ENCODE measurements around the gene SEPTIN5. TPM values are rescaled to one million over a fixed set of nuclear protein-coding genes. Genes with fewer than 3 reads are reported as not detected.

The SEPTIN5 gene
- total RNA-seq, 1 experiment from 2014 or later: 22.4 TPM

GRCh38 chr22:19705181-19705934 is 8.9 kb upstream of the SEPTIN5 start (continued):
- no peak for TF ChIP-seq HMGA2 (CRISPR knock-in tag; IDR thresholded peaks at IDR 0.05)
- no peak for TF ChIP-seq ZBTB21 (CRISPR knock-in tag; IDR thresholded peaks at IDR 0.05; ENCODE audit: borderline replicate concordance)
- TF ChIP-seq PREB (CRISPR knock-in tag; IDR thresholded peaks at IDR 0.05; ENCODE audit: borderline replicate concordance): no peak
- no peak for TF ChIP-seq ZNF671 (CRISPR knock-in tag; IDR thresholded peaks at IDR 0.05)
- TF ChIP-seq TCF7 (CRISPR knock-in tag; IDR thresholded peaks at IDR 0.05; ENCODE audit: low read depth): no peak
- TF ChIP-seq, protein P1, sequence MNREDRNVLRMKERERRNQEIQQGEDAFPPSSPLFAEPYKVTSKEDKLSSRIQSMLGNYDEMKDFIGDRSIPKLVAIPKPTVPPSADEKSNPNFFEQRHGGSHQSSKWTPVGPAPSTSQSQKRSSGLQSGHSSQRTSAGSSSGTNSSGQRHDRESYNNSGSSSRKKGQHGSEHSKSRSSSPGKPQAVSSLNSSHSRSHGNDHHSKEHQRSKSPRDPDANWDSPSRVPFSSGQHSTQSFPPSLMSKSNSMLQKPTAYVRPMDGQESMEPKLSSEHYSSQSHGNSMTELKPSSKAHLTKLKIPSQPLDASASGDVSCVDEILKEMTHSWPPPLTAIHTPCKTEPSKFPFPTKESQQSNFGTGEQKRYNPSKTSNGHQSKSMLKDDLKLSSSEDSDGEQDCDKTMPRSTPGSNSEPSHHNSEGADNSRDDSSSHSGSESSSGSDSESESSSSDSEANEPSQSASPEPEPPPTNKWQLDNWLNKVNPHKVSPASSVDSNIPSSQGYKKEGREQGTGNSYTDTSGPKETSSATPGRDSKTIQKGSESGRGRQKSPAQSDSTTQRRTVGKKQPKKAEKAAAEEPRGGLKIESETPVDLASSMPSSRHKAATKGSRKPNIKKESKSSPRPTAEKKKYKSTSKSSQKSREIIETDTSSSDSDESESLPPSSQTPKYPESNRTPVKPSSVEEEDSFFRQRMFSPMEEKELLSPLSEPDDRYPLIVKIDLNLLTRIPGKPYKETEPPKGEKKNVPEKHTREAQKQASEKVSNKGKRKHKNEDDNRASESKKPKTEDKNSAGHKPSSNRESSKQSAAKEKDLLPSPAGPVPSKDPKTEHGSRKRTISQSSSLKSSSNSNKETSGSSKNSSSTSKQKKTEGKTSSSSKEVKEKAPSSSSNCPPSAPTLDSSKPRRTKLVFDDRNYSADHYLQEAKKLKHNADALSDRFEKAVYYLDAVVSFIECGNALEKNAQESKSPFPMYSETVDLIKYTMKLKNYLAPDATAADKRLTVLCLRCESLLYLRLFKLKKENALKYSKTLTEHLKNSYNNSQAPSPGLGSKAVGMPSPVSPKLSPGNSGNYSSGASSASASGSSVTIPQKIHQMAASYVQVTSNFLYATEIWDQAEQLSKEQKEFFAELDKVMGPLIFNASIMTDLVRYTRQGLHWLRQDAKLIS (CRISPR knock-in tag; IDR thresholded peaks at IDR 0.05; ENCODE audit: borderline replicate concordance): no peak
- TF ChIP-seq ATF6 (CRISPR knock-in tag; IDR thresholded peaks at IDR 0.05): no peak
- no peak for TF ChIP-seq ZNF317 (CRISPR knock-in tag; IDR thresholded peaks at IDR 0.05; ENCODE audit: borderline replicate concordance, low read depth)
- no peak for TF ChIP-seq CDX4 (CRISPR knock-in tag; IDR thresholded peaks at IDR 0.05; ENCODE audit: borderline replicate concordance)
- no peak for TF ChIP-seq NR1H2 (CRISPR knock-in tag; IDR thresholded peaks at IDR 0.05)
- TF ChIP-seq ZNF121 (CRISPR knock-in tag; IDR thresholded peaks at IDR 0.05): no peak
- no peak for TF ChIP-seq ZNF219 (CRISPR knock-in tag; IDR thresholded peaks at IDR 0.05; ENCODE audit: borderline replicate concordance)
- TF ChIP-seq GABPB1 (CRISPR knock-in tag; IDR thresholded peaks at IDR 0.05): no peak
- no peak for TF ChIP-seq JUN (CRISPR knock-in tag; IDR thresholded peaks at IDR 0.05)
- TF ChIP-seq PRRX2 (CRISPR knock-in tag; IDR thresholded peaks at IDR 0.05): no peak
- no peak for TF ChIP-seq ZBTB43 (CRISPR knock-in tag; IDR thresholded peaks at IDR 0.05)
- TF ChIP-seq OVOL2 (CRISPR knock-in tag; IDR thresholded peaks at IDR 0.05; ENCODE audit: borderline replicate concordance): no peak
- TF ChIP-seq CBFB (CRISPR knock-in tag; IDR thresholded peaks at IDR 0.05; ENCODE audit: low read depth): no peak

Data from WTC11 (cell line).